SH-SY5Y (cell line): ENCODE measurements around the gene CACNA2D4.

Experiments
- GATA2 ChIP-seq: IDR thresholded peaks from 2 replicates; pipeline ENCODE4 v1.6.1; 2011; ENCODE audit warnings: mild to moderate bottlenecking, low read depth, low read length
- GATA3 ChIP-seq: IDR thresholded peaks from 2 replicates; pipeline ENCODE4 v1.6.1; 2011; ENCODE audit warnings: low read depth, mild to moderate bottlenecking, low read length, moderate library complexity

DNA sequence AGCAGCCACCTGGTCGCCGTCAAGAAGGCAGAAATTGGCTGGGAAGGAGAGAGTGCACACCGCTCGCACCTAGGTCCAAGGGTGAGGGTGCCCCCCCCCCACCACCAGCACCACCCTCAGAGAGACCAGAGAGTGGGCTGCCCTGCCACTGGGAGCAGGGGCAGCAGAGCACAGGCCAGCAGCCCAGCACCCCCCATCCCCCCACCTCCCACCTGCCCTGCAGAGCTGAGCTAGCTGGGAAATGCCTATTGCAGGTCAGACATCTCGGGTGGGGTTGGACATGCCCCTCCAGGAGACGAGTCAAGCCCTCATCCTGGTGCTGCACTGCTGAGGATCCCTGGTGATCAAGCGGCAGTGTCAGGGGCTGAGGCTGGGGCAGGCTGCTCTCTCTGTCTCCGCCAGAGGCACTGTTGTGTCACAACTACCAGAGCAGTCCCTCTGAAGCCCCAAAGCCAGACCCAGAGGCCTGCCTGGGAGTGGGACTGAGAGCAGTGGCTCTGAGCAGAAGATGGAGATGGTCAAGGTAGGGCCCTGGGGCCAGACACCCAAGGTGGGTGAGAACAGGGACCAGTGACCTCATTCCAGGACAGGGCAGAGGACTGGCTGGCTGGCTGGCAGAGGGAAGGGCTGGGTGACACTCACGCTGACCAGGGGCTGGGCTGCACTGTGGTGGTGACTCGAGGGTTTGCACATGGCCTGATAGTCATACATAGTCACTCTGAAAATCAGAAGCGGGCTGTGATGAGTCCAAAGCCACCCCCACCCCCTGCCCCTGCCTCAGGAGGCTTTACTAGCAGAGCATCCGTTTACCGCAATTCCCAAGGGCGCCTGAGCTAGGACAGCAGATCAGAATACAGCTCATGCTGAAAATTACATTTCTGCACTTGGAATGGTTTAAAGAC is 117.8 kb downstream of the CACNA2D4 start:
- TF ChIP-seq GATA3 (no peak), GATA2 (no peak)
